Measurements from ENCODE around the gene NOS3. TPM values are rescaled to one million over a fixed set of nuclear protein-coding genes. Genes with fewer than 3 reads are reported as not detected.
"Not testable (repeated sequence)": the region's sequence is repeated elsewhere in the genome, so short reads cannot be mapped to it uniquely, and the experiment has no call there.

Gene NOS3
- total RNA-seq, 3 donors from 2014 or later: 2.5 to 6.3 (median 6.0) TPM

DNA sequence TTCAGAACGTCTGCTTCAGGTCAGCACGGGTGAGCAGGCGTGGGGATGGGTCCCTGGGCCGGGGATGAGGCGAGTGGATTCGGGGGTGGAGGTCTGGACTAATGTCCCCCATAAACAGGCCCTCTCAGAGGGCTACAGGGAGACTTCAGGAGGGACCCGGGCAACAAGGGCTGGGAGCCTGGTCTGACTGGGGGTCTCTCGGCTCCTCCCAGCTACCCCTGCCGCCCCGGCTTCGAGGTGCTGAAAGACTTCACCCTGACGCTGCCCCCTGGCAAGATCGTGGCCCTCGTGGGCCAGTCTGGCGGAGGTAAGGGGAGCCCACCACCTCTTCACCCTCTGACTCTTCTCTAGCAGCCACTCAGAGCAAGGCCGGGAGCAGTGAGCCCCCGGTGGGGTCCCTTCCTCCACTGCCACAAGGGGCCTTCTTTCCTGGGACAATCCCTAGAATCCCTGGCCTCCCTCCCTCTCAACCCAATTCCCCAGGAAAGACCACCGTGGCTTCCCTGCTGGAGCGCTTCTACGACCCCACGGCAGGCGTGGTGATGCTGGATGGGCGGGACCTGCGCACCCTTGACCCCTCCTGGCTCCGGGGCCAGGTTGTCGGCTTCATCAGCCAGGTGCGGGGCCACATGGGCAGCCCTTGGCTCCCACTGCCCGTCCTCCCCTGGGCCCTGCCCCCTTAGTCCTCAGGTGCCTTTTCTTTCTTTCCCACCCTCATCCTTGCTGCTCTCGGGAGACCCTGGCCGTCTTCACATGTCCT lies 50.0 kb downstream of the NOS3 start:
- Histone ChIP-seq H3K4me1 (ENCODE audit: low read depth) (no peaks in the 10 kb centered on the region), H3K9me3 (no peaks in the 10 kb centered on the region), H3K36me3 (ENCODE audit: low read depth) (no peaks in the 10 kb centered on the region), H3K4me3 (no peak overlapping the region)
- DNase-seq (no peak), ATAC-seq (no peak)
- TF ChIP-seq, protein P1, sequence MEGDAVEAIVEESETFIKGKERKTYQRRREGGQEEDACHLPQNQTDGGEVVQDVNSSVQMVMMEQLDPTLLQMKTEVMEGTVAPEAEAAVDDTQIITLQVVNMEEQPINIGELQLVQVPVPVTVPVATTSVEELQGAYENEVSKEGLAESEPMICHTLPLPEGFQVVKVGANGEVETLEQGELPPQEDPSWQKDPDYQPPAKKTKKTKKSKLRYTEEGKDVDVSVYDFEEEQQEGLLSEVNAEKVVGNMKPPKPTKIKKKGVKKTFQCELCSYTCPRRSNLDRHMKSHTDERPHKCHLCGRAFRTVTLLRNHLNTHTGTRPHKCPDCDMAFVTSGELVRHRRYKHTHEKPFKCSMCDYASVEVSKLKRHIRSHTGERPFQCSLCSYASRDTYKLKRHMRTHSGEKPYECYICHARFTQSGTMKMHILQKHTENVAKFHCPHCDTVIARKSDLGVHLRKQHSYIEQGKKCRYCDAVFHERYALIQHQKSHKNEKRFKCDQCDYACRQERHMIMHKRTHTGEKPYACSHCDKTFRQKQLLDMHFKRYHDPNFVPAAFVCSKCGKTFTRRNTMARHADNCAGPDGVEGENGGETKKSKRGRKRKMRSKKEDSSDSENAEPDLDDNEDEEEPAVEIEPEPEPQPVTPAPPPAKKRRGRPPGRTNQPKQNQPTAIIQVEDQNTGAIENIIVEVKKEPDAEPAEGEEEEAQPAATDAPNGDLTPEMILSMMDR (IDR thresholded peaks at IDR 0.05): no peak
- intact Hi-C loops (cut with DNase I, micrococcal nuclease): no loop called here

DNA sequence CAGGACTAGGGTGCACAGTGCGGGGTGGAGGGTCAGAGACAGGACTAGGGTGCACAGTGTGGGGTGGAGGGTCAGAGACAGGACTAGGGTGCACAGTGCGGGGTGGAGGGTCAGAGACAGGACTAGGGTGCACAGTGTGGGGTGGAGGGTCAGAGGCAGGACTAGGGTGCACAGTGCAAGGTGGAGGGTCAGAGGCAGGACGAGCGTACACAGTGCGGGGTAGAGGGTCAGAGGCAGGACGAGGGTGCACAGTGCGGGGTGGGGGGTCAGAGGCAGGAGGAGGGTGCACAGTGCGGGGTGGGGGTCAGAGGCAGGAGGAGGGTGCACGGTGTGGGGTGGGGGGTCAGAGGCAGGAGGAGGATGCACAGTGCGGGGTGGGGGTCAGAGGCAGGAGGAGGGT lies 52.6 kb downstream of the NOS3 start:
- intact Hi-C loops (cut with DNase I, micrococcal nuclease); H3K4me3 ChIP-seq; DNase-seq; H3K36me3 ChIP-seq (ENCODE audit: low read depth); H3K9me3 ChIP-seq; H3K4me1 ChIP-seq (ENCODE audit: low read depth); ATAC-seq: not testable (repeated sequence)

DNA sequence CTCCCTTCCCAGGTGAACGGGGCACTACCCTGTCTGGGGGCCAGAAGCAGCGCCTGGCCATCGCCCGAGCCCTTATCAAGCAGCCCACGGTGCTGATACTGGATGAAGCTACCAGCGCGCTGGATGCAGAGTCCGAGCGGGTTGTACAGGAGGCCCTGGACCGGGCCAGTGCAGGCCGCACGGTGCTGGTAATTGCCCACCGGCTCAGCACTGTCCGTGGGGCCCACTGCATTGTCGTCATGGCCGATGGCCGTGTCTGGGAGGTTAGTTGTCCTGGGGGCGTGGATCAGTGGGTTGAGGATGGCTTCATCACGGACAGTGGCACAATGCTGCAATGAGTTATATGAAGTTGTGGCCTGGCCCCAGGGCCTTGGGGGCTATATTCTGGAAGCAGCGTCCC lies 53.1 kb downstream of the NOS3 start:
- Histone ChIP-seq H3K4me3 (no peak overlapping the region), H3K4me1 (ENCODE audit: low read depth) (no peaks in the 10 kb centered on the region), H3K36me3 (ENCODE audit: low read depth) (no peaks in the 10 kb centered on the region), H3K9me3 (no peaks in the 10 kb centered on the region)
- intact Hi-C loops (cut with DNase I, micrococcal nuclease): no loop called here
- TF ChIP-seq, protein P1 (IDR thresholded peaks at IDR 0.05): no peak
- ATAC-seq: no peak
- no peak for DNase-seq

DNA sequence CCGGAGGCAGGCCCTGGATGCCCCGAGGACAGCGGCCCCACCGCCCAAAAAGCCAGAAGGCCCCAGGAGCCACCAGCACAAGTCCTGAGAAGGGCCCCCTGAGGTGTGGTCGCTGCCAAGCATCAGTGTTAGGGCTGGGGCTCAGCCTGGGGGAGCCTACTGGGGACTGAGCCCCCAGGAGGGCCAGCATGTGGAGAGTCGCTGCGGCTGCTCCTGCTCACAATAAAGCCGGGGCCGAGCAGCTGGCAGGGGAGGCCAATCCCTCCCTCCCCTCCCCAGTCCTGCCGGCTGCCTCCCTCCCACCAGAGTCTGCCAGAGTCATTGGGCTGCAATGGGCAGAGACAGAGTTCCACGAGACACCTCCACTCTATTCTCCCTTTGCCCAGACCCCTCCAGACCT lies 54.4 kb downstream of the NOS3 start:
- Histone ChIP-seq H3K36me3 (ENCODE audit: low read depth) (no peaks in the 10 kb centered on the region), H3K4me1 (ENCODE audit: low read depth) (no peaks in the 10 kb centered on the region), H3K4me3 (no peak overlapping the region), H3K9me3 (no peaks in the 10 kb centered on the region)
- DNase-seq: no peak
- ATAC-seq: no peak
- TF ChIP-seq, protein P1 (IDR thresholded peaks at IDR 0.05): no peak
- intact Hi-C loops (cut with DNase I, micrococcal nuclease): no loop called here

DNA sequence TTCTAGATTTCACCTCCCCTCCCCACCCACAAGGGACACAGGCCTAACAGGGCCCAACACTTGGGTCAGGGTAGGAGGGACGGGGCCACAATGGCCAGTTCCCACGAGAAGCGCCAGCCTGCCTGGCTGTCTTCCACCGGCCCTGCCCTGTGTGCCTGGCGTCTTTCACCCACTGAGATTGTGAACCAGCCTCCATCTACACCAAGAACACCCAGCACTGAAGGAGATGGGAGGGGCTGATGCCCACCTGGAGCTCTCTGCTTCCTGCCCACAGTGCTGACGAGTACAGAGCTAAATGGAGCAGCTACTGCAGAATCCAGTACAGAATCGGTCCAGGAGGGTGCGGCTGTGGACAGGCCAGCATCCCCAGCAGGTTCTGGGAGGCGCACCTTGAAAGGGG lies 55.1 kb downstream of the NOS3 start:
- Histone ChIP-seq H3K4me1 (ENCODE audit: low read depth) (no peaks in the 10 kb centered on the region), H3K36me3 (ENCODE audit: low read depth) (no peaks in the 10 kb centered on the region), H3K4me3 (no peak overlapping the region), H3K9me3 (no peaks in the 10 kb centered on the region)
- TF ChIP-seq, protein P1 (IDR thresholded peaks at IDR 0.05): no peak
- intact Hi-C loops (cut with DNase I, micrococcal nuclease): no loop called here
- DNase-seq (no peak), ATAC-seq (no peak)

DNA sequence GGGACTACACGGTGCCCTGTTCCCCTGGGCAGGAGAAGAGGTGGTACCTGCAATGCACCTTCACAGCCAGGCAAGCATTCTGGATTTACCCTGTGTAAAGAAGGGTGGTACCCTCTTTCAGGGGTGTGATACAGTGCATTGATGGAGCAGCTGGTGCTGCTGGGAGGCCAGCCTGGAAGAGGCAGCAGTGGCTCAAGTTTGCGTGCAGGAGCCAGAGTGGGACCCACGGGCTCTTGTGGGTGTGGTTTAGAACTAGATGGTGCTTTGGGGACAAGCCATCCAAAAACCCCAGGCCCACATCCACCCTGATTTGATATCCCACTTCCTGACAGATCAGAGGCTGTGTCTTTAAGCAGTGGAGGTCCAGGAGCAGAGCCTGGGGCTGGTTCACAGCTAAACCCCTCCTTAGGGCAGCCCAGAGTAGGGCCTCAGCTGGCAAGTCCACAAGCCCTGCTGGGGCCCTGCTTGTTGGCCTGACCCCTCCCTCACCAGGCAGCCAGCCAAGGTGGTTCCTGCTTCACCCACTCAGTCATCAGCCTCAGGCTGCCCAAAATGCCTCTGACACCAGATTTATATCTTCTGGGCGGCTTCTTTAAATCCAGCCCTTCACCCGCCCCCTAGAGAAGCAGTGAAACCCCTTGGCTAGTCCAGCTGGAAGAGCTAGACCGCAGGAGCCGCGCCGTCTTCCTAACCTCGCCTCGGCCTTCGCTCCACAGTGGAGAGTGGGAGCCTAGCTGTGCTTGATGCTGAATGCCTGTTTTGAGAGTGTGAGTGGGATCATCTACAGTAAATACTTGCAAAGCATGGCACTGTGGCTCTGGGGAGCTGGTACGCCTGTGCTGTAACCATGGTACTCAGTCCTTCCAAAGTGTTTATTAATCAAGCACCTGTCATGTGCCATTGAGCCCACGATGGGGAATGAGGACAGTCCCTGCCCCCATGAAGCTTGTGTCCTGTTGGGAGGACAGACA lies 56.1 kb downstream of the NOS3 start:
- no peak for ATAC-seq

More for the DNA sequence above, 56.1 kb downstream of the NOS3 start:
- H3K4me3 ChIP-seq: no peak overlapping the region
- TF ChIP-seq, protein P1 (IDR thresholded peaks at IDR 0.05): no peak
- peaks cover 2% of the 10 kb centered on the region for H3K4me1 ChIP-seq (ENCODE audit: low read depth)
- intact Hi-C loops (cut with DNase I, micrococcal nuclease): no loop called here
- DNase-seq: no peak
- H3K9me3 ChIP-seq: no peaks in the 10 kb centered on the region
- no peaks in the 10 kb centered on the region for H3K36me3 ChIP-seq (ENCODE audit: low read depth)
